GM12878 (cell line): Measurements from ENCODE around the gene FCHSD2. TPM values are rescaled to one million over a fixed set of nuclear protein-coding genes. Genes with fewer than 3 reads are reported as not detected.
A peak's percentile ranks its signal among the peaks of the same experiment; 100 is the strongest.

Experiments used
- ATAC-seq: fragments of 200-7000 bp; cut with Tn5 transposase; 3 replicates; pipeline ENCODE4 v1.9.1; 2020; ENCODE audit warnings: mild to moderate bottlenecking, moderate library complexity
- BruUV-seq: library from RNA; stranded (reverse); fragments of 400-500 nt; replicated peaks from 2 replicates; lab custom pipeline; 2021; lab: Mats Ljungman, UMichigan
- CTCF ChIA-PET: fragments of 300-600 bp; sonication (Branson Sonifier 250); formaldehyde crosslinking; extraction: SDS; loops from one replicate; lab custom pipeline; 2021; ENCODE audit warnings: inconsistent platforms; lab: Yijun Ruan, JAX
- POLR2A ChIA-PET: fragments of 350-600 bp; formaldehyde crosslinking; extraction: SDS; loops from one replicate; lab custom pipeline; 2021; ENCODE audit warnings: inconsistent platforms; lab: Charles Lee
- RAD21 ChIA-PET: fragments of 300-600 bp; sonication (Branson Sonifier 250); formaldehyde crosslinking; loops from one replicate; lab custom pipeline; 2023; ENCODE audit warnings: antibody characterized with exemption; ENCODE audit not compliant: unreplicated experiment; lab: Charles Lee
- SMC1A ChIA-PET: fragments of 300-600 bp; sonication (Branson Sonifier 250); formaldehyde crosslinking; loops from one replicate; lab custom pipeline; 2023; ENCODE audit not compliant: unreplicated experiment, uncharacterized antibody; lab: Charles Lee
- DNase-seq: peaks from one replicate; pipeline ENCODE4 v3.0.0-alpha.2; 2011; ENCODE audit warnings: low read depth, low spot score
- FAIRE-seq: peaks from 3 replicates; lab custom pipeline; 2011; peaks lifted over from hg19 to GRCh38; lab: Jason Lieb, UNC
- H2AFZ ChIP-seq: 2 replicates; pipeline ENCODE4 v1.6.0; 2011; ENCODE audit warnings: low read depth, low read length, control low read depth; ENCODE audit not compliant: control insufficient read depth
- H3K27ac ChIP-seq: 2 replicates; pipeline ENCODE4 v1.5.1; 2011; ENCODE audit warnings: control low read depth; ENCODE audit not compliant: control insufficient read depth, insufficient read depth
- H3K27me3 ChIP-seq, 2 experiments: replicated peaks in 1 of 2; 2 replicates each; pipeline versions ENCODE4 v1.6.0 to v1.6.1; 2011; ENCODE audit warnings: low read length in 1 of 2; ENCODE audit not compliant: control insufficient read depth in 2 of 2, insufficient read depth in 2 of 2
- H3K36me3 ChIP-seq, 2 experiments: 2 replicates each; pipeline ENCODE4 v1.5.1; 2011; ENCODE audit warnings: low read length in 1 of 2; ENCODE audit not compliant: control insufficient read depth in 2 of 2, insufficient read depth in 2 of 2
- H3K4me1 ChIP-seq: 2 replicates; pipeline ENCODE4 v1.6.1; 2011; ENCODE audit warnings: mild to moderate bottlenecking, low read length, moderate library complexity, mixed read lengths; ENCODE audit not compliant: control insufficient read depth, insufficient read depth
- H3K4me2 ChIP-seq: 2 replicates; pipeline ENCODE4 v1.6.0; 2011; ENCODE audit warnings: control low read depth; ENCODE audit not compliant: control insufficient read depth, insufficient read depth
- H3K4me3 ChIP-seq: fragments of 200-600 bp; sonication (generic); 2 replicates; pipeline ENCODE4 v1.5.1; 2016
- H3K79me2 ChIP-seq: 2 replicates; pipeline ENCODE4 v1.6.0; 2011; ENCODE audit warnings: low read length; ENCODE audit not compliant: control insufficient read depth, insufficient read depth
- H3K9ac ChIP-seq: 2 replicates; pipeline ENCODE4 v1.8.0; 2011; ENCODE audit warnings: low read length, control low read depth, mixed read lengths; ENCODE audit not compliant: control insufficient read depth, insufficient read depth
- H3K9me3 ChIP-seq: replicated peaks from 3 replicates; pipeline ENCODE4 v1.5.1; 2011; ENCODE audit warnings: mild to moderate bottlenecking, low read length; ENCODE audit not compliant: control insufficient read depth, insufficient read depth
- H4K20me1 ChIP-seq: 2 replicates; pipeline ENCODE4 v1.6.0; 2011; ENCODE audit not compliant: control insufficient read depth, insufficient read depth
- CREM ChIP-seq: IDR thresholded peaks from 2 replicates; pipeline ENCODE4 v1.6.1; 2014; ENCODE audit warnings: antibody characterized with exemption, low read depth
- ESRRA ChIP-seq: IDR thresholded peaks from 2 replicates; pipeline ENCODE4 v1.6.1; 2012; ENCODE audit warnings: mild to moderate bottlenecking, low read length, improper control_type of control experiment
- LARP7 ChIP-seq: fragments of 450-650 bp; IDR thresholded peaks from 2 replicates; pipeline ENCODE4 v1.6.1; 2017; ENCODE audit warnings: mild to moderate bottlenecking
- NFXL1 ChIP-seq: fragments of 450-650 bp; IDR thresholded peaks from 2 replicates; pipeline ENCODE4 v1.6.1; 2017; ENCODE audit warnings: antibody characterized with exemption, mild to moderate bottlenecking, borderline replicate concordance
- NFYA ChIP-seq: IDR thresholded peaks from 2 replicates; pipeline ENCODE4 v1.6.1; 2011; ENCODE audit warnings: low read depth, mild to moderate bottlenecking, low read length, improper control_type of control experiment, borderline replicate concordance
- PKNOX1 ChIP-seq: fragments of 450-650 bp; IDR thresholded peaks from 2 replicates; pipeline ENCODE4 v1.6.1; 2016; ENCODE audit warnings: mild to moderate bottlenecking
- SIX5 ChIP-seq: IDR thresholded peaks from 2 replicates; pipeline ENCODE4 v1.6.1; 2011; ENCODE audit warnings: mild to moderate bottlenecking, low read depth, low read length, moderate library complexity; ENCODE audit not compliant: severe bottlenecking
- TCF12 ChIP-seq: IDR thresholded peaks from 2 replicates; pipeline ENCODE4 v1.6.1; 2011; ENCODE audit warnings: low read depth, mild to moderate bottlenecking, low read length
- TCF3 ChIP-seq: IDR thresholded peaks from 2 replicates; pipeline ENCODE4 v1.6.1; 2012; ENCODE audit warnings: low read depth, mild to moderate bottlenecking, low read length, borderline replicate concordance; ENCODE audit not compliant: insufficient read depth
- USF2 ChIP-seq: IDR thresholded peaks from 2 replicates; pipeline ENCODE4 v1.6.1; 2011; ENCODE audit warnings: low read depth, low read length, improper control_type of control experiment, borderline replicate concordance
- YBX1 ChIP-seq: fragments of 450-650 bp; IDR thresholded peaks from 2 replicates; pipeline ENCODE4 v1.6.1; 2016; ENCODE audit warnings: antibody characterized with exemption
- WGBS: methylation state at CpG from one replicate; pipeline ENCODE4 v1.1.6; 2016; ENCODE audit warnings: low lambda C conversion rate; ENCODE audit not compliant: insufficient replicate concordance, insufficient coverage; ENCODE audit errors: missing lambda C conversion rate; 5-methylcytosine and 5-hydroxymethylcytosine counted together
- in situ Hi-C: fragments of 300-500 bp; cut with MboI; formaldehyde crosslinking; loops from 9 replicates; pipeline ENCODE4 v1.14.3; 2018; ENCODE audit warnings: mixed read lengths
- intact Hi-C: fragments of 100-400 bp; cut with micrococcal nuclease; formaldehyde crosslinking; loops from one replicate; pipeline ENCODE4 v1.14.2; 2022; ENCODE audit not compliant: unreplicated experiment
- polyA plus RNA-seq, 11 experiments: library from polyadenylated mRNA; depleted of rRNA in 4 of 11; unstranded in 6 of 11; stranded (reverse) in 5 of 11; fragments of >200 nt; fragmentation: Nextera tagmentation in 4 of 11; fragmentation: Illumina TruSeq in 1 of 11; extraction: Ambion mirVana in 4 of 11; extraction: Trizol in 1 of 11; gene quantifications; 1 replicate in 1 of 11; 2 replicates in 10 of 11; pipeline versions ENCODE4 v1.2.1 to v1.2.3, GENCODE V29; 2011 to 2016; ENCODE audit warnings: inconsistent platforms in 2 of 11, missing spikeins in 2 of 11, low read depth in 1 of 11
- total RNA-seq, 4 experiments: library from RNA; depleted of rRNA in 3 of 4; stranded (reverse); fragments of >200 nt in 3 of 4; fragmentation: Illumina TruSeq in 1 of 4; extraction: Trizol in 1 of 4; gene quantifications; 2 replicates each; pipeline versions ENCODE4 v1.2.1 to v1.2.3, GENCODE V29; 2013 to 2021
- TF ChIP-seq, protein P1 (sequence below): IDR thresholded peaks from 2 replicates; pipeline ENCODE4 v1.6.1; 2011; ENCODE audit warnings: mild to moderate bottlenecking, low read depth, low read length, moderate library complexity; ENCODE audit not compliant: insufficient replicate concordance

The FCHSD2 gene
- total and polyA plus RNA-seq, 10 of the 15 experiments (the other 5 are each of a cell fraction or from before 2014, with no cell fraction given): 13.2 to 89.8 (median 47.8) TPM

- TF ChIP-seq, protein P1, sequence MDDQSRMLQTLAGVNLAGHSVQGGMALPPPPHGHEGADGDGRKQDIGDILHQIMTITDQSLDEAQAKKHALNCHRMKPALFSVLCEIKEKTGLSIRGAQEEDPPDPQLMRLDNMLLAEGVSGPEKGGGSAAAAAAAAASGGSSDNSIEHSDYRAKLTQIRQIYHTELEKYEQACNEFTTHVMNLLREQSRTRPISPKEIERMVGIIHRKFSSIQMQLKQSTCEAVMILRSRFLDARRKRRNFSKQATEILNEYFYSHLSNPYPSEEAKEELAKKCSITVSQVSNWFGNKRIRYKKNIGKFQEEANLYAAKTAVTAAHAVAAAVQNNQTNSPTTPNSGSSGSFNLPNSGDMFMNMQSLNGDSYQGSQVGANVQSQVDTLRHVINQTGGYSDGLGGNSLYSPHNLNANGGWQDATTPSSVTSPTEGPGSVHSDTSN: no peak
- TF ChIP-seq SIX5 (no peak), YBX1 (no peak), LARP7 (no peak)
These were observed 14.6 kb upstream of the FCHSD2 start (continued) for GRCh38 chr11:73156686-73157085.

GRCh38 chr11:73156114-73156513, 14.0 kb upstream of the FCHSD2 start:
- no peak for ATAC-seq
- H2AFZ ChIP-seq: peak overlapping the region; percentile 24
- peaks cover 40% of the 10 kb centered on the region for H3K79me2 ChIP-seq
- WGBS: 0% methylated on average over 1 of the region's 1 CpG
- ChIA-PET CTCF (interaction anchor here (1.1 to 11.0 kb wide), 6 partner anchors 9 to 78 kb away, joined by 4 to 77 read pairs (median 36); partner anchors contain the start of gene FCHSD2), SMC1A (interaction anchor here (0.9 to 37.3 kb wide), 3 partner anchors 6 to 106 kb away, joined by 3 to 926 read pairs (median 926); partner anchors contain the start of gene FCHSD2), RAD21 (interaction anchor here (0.8 to 22.1 kb wide), 4 partner anchors 4 to 115 kb away, joined by 3 to 441 read pairs (median 222); partner anchors contain the start of gene FCHSD2), POLR2A (interaction anchor here (0.6 to 14.7 kb wide), 7 partner anchors 9 to 418 kb away, joined by 3 to 384 read pairs (median 5); partner anchors contain the start of gene FCHSD2)
- H3K4me2 ChIP-seq: peak overlapping the region; percentile 95
- H4K20me1 ChIP-seq: no peaks in the 10 kb centered on the region
- H3K27ac ChIP-seq: peak overlapping the region; percentile 98
- no peak overlapping the region for H3K4me3 ChIP-seq
- in situ Hi-C loops: no loop called here
- no peaks in the 10 kb centered on the region for H3K36me3 ChIP-seq
- no peaks in the 10 kb centered on the region for H3K27me3 ChIP-seq
- DNase-seq: no peak
- H3K9ac ChIP-seq: peak overlapping the region; percentile 80
- BruUV-seq: no TSS peak
- peaks cover 81% of the 10 kb centered on the region for H3K4me1 ChIP-seq
- intact Hi-C loops: loop anchor here (10.0 kb wide), 1 partner anchor 411 kb away; no protein-coding TSS in a partner anchor
- FAIRE-seq: no peak
- TF ChIP-seq ESRRA (no peak), NFXL1 (no peak), TCF3 (peak; percentile 68; the same call in 1 of the 2 replicates), NFYA (no peak), USF2 (no peak), PKNOX1 (peak; percentile 92), TCF12 (peak; percentile 77), CREM (0 out of 2 replicates have a peak, but pooled peaks have one; percentile 29)
- TF ChIP-seq, protein P1: peak; percentile 77
- no peaks in the 10 kb centered on the region for H3K9me3 ChIP-seq
